Neural progenitor cell (in vitro differentiated cells): ENCODE measurements around the gene RREB1. TPM values are rescaled to one million over a fixed set of nuclear protein-coding genes. Genes with fewer than 3 reads are reported as not detected.

Source experiments
- DNase-seq: peaks from one replicate; pipeline ENCODE4 v3.0.0-alpha.2; 2016; ENCODE audit warnings: low spot score
- H2AFZ ChIP-seq: fragments of 200-600 bp; sonication (generic); replicated peaks from 2 replicates; pipeline ENCODE4 v1.6.1; 2016; ENCODE audit warnings: antibody characterized with exemption
- H3F3A ChIP-seq: fragments of 200-600 bp; sonication (generic); 2 replicates; pipeline ENCODE4 v1.6.1; 2016; ENCODE audit warnings: antibody characterized with exemption, low read depth
- H3K27ac ChIP-seq: fragments of 200-600 bp; sonication (generic); 2 replicates; pipeline ENCODE4 v1.5.1; 2016; ENCODE audit warnings: mild to moderate bottlenecking
- H3K27me3 ChIP-seq: fragments of 200-600 bp; sonication (generic); 2 replicates; pipeline ENCODE4 v1.6.1; 2016; ENCODE audit warnings: mild to moderate bottlenecking, moderate library complexity
- H3K36me3 ChIP-seq: fragments of 200-600 bp; sonication (generic); 2 replicates; pipeline ENCODE4 v1.5.1; 2016
- H3K4me1 ChIP-seq: fragments of 200-600 bp; sonication (generic); 2 replicates; pipeline ENCODE4 v1.6.1; 2016; ENCODE audit warnings: mixed run types
- H3K4me2 ChIP-seq: fragments of 200-600 bp; sonication (generic); 2 replicates; pipeline ENCODE4 v1.6.1; 2016
- H3K4me3 ChIP-seq: fragments of 200-600 bp; sonication (generic); 2 replicates; pipeline ENCODE4 v1.5.1; 2016
- H3K79me2 ChIP-seq: fragments of 200-600 bp; sonication (generic); 2 replicates; pipeline ENCODE4 v1.6.1; 2016; ENCODE audit warnings: low read depth
- H3K9ac ChIP-seq: fragments of 200-600 bp; sonication (generic); 2 replicates; pipeline ENCODE4 v1.6.1; 2016
- H3K9me3 ChIP-seq: fragments of 200-600 bp; sonication (generic); 2 replicates; pipeline ENCODE4 v1.5.1; 2016; ENCODE audit warnings: low read depth
- H4K20me1 ChIP-seq: fragments of 200-600 bp; sonication (generic); 2 replicates; pipeline ENCODE4 v1.6.1; 2016; ENCODE audit warnings: low read depth
- H3K27ac Mint-ChIP-seq: 3 replicates; pipeline ENCODE4 v1.8.0; 2021; ENCODE audit warnings: mixed read lengths
- H3K27me3 Mint-ChIP-seq: 2 replicates; pipeline ENCODE4 v1.8.0; 2022; ENCODE audit warnings: low read depth, mild to moderate bottlenecking, inconsistent platforms, moderate library complexity, mixed read lengths; ENCODE audit not compliant: insufficient read depth
- H3K36me3 Mint-ChIP-seq: 3 replicates; pipeline ENCODE4 v1.8.0; 2021; ENCODE audit warnings: mixed read lengths
- H3K4me1 Mint-ChIP-seq: 3 replicates; pipeline ENCODE4 v1.8.0; 2021; ENCODE audit warnings: mixed read lengths
- H3K4me3 Mint-ChIP-seq: 3 replicates; pipeline ENCODE4 v1.8.0; 2021; ENCODE audit warnings: mild to moderate bottlenecking, moderate library complexity, mixed read lengths
- H3K9me3 Mint-ChIP-seq: 3 replicates; pipeline ENCODE4 v1.8.0; 2020; ENCODE audit warnings: mixed read lengths
- CTCF ChIP-seq: fragments of 200-600 bp; sonication (generic); IDR thresholded peaks from 2 replicates; pipeline ENCODE4 v1.5.1; 2017; ENCODE audit warnings: antibody characterized with exemption, mild to moderate bottlenecking
- EZH2 ChIP-seq: fragments of 200-600 bp; sonication (generic); IDR thresholded peaks from 2 replicates; pipeline ENCODE4 v1.6.1; 2017; ENCODE audit warnings: antibody characterized with exemption, mild to moderate bottlenecking, moderate library complexity
- EZH2phosphoT487 ChIP-seq: fragments of 200-600 bp; sonication (generic); IDR thresholded peaks from 2 replicates; pipeline ENCODE4 v1.6.1; 2017; ENCODE audit warnings: antibody characterized with exemption
- total RNA-seq: library from RNA; depleted of rRNA; stranded (reverse); fragments of >200 nt; gene quantifications from 2 replicates; pipeline ENCODE4 v1.2.3, GENCODE V29; 2015; ENCODE audit warnings: low replicate concordance

Gene RREB1
- total RNA-seq, 1 donor from 2014 or later: 12.1 TPM

GRCh38 chr6:7111095-7111690, 3.4 kb downstream of the RREB1 start:
- no peak for DNase-seq
- Histone ChIP-seq H4K20me1 (peaks cover 71% of the 10 kb centered on the region), H2AFZ (no peak overlapping the region), H3K9me3 (no peaks in the 10 kb centered on the region), H3K36me3 (no peaks in the 10 kb centered on the region), H3K27ac (no peak overlapping the region), H3K27me3 (peaks cover 73% of the 10 kb centered on the region), H3K4me2 (no peak overlapping the region), H3F3A (peaks cover 32% of the 10 kb centered on the region), H3K4me1 (peaks cover 19% of the 10 kb centered on the region), H3K9ac (no peak overlapping the region), H3K4me3 (no peak overlapping the region), H3K79me2 (peaks cover 58% of the 10 kb centered on the region)
- no peaks in the 10 kb centered on the region for H3K9me3 Mint-ChIP-seq
- peaks cover 3% of the 10 kb centered on the region for H3K27me3 Mint-ChIP-seq
- H3K4me3 Mint-ChIP-seq: no peak overlapping the region
- no peaks in the 10 kb centered on the region for H3K36me3 Mint-ChIP-seq
- no peak for TF ChIP-seq EZH2
- H3K27ac Mint-ChIP-seq: no peak overlapping the region
- H3K4me1 Mint-ChIP-seq: peaks cover 53% of the 10 kb centered on the region

- Histone ChIP-seq H4K20me1 (peaks cover 80% of the 10 kb centered on the region), H3K79me2 (peaks cover 65% of the 10 kb centered on the region), H2AFZ (no peak overlapping the region), H3K27ac (no peak overlapping the region), H3K9ac (no peak overlapping the region), H3F3A (peaks cover 22% of the 10 kb centered on the region), H3K27me3 (peaks cover 65% of the 10 kb centered on the region), H3K4me2 (peak overlapping the region; percentile 73), H3K9me3 (no peaks in the 10 kb centered on the region), H3K4me3 (peak overlapping the region; percentile 21), H3K4me1 (peaks cover 18% of the 10 kb centered on the region), H3K36me3 (no peaks in the 10 kb centered on the region)
- no peak for DNase-seq
- no peaks in the 10 kb centered on the region for H3K9me3 Mint-ChIP-seq
- no peak overlapping the region for H3K27ac Mint-ChIP-seq
- H3K27me3 Mint-ChIP-seq: no peaks in the 10 kb centered on the region
- H3K4me3 Mint-ChIP-seq: no peak overlapping the region
- no peaks in the 10 kb centered on the region for H3K36me3 Mint-ChIP-seq
- TF ChIP-seq EZH2phosphoT487 (no peak), EZH2 (no peak), CTCF (no peak)
- H3K4me1 Mint-ChIP-seq: peaks cover 47% of the 10 kb centered on the region
Observed at GRCh38 chr6:7112171-7112570, 4.4 kb downstream of the RREB1 start.

- H3K9ac ChIP-seq: no peak overlapping the region
- Mint-ChIP-seq H3K9me3 (no peaks in the 10 kb centered on the region), H3K27ac (no peak overlapping the region), H3K4me3 (peak overlapping the region; percentile 60), H3K27me3 (no peaks in the 10 kb centered on the region), H3K4me1 (peaks cover 47% of the 10 kb centered on the region), H3K36me3 (no peaks in the 10 kb centered on the region)
- no peak overlapping the region for H3K27ac ChIP-seq
- H3F3A ChIP-seq: peaks cover 17% of the 10 kb centered on the region
- peak overlapping the region; percentile 21 for H3K4me3 ChIP-seq
- H3K9me3 ChIP-seq: no peaks in the 10 kb centered on the region
- H3K27me3 ChIP-seq: peaks cover 61% of the 10 kb centered on the region
- peaks cover 18% of the 10 kb centered on the region for H3K4me1 ChIP-seq
- TF ChIP-seq EZH2 (no peak), CTCF (no peak), EZH2phosphoT487 (no peak)
- DNase-seq: peak; percentile 51
- H3K4me2 ChIP-seq: peak overlapping the region; percentile 73
- H2AFZ ChIP-seq: no peak overlapping the region
- peaks cover 87% of the 10 kb centered on the region for H4K20me1 ChIP-seq
- H3K36me3 ChIP-seq: no peaks in the 10 kb centered on the region
- peaks cover 72% of the 10 kb centered on the region for H3K79me2 ChIP-seq
Observed at GRCh38 chr6:7112741-7113313, 5.1 kb downstream of the RREB1 start.

GRCh38 chr6:7114744-7115458, 7.1 kb downstream of the RREB1 start:
- H3K27ac Mint-ChIP-seq: no peak overlapping the region
- H3K4me2 ChIP-seq: no peak overlapping the region
- H3K36me3 ChIP-seq: no peaks in the 10 kb centered on the region
- H2AFZ ChIP-seq: no peak overlapping the region
- DNase-seq: no peak
- peaks cover 15% of the 10 kb centered on the region for H3F3A ChIP-seq
- no peaks in the 10 kb centered on the region for H3K36me3 Mint-ChIP-seq
- peaks cover 51% of the 10 kb centered on the region for H3K4me1 Mint-ChIP-seq
- H3K9me3 Mint-ChIP-seq: no peaks in the 10 kb centered on the region
- H3K4me3 Mint-ChIP-seq: no peak overlapping the region
- TF ChIP-seq EZH2phosphoT487 (no peak), EZH2 (no peak), CTCF (no peak)
- no peaks in the 10 kb centered on the region for H3K27me3 Mint-ChIP-seq
- H3K9ac ChIP-seq: no peak overlapping the region
- H3K79me2 ChIP-seq: peaks cover 74% of the 10 kb centered on the region
- H4K20me1 ChIP-seq: peaks cover 82% of the 10 kb centered on the region
- no peak overlapping the region for H3K27ac ChIP-seq
- H3K27me3 ChIP-seq: peaks cover 52% of the 10 kb centered on the region
- peaks cover 22% of the 10 kb centered on the region for H3K4me1 ChIP-seq
- no peak overlapping the region for H3K4me3 ChIP-seq
- no peaks in the 10 kb centered on the region for H3K9me3 ChIP-seq
